GOT3 (cell line): Measurements from ENCODE around the gene PKLR.

Source experiments
- DNase-seq: peaks from one replicate; lab custom pipeline; 2025; ENCODE audit warnings: mixed read lengths; lab: John Stamatoyannopoulos, UW

The PKLR gene

DNA sequence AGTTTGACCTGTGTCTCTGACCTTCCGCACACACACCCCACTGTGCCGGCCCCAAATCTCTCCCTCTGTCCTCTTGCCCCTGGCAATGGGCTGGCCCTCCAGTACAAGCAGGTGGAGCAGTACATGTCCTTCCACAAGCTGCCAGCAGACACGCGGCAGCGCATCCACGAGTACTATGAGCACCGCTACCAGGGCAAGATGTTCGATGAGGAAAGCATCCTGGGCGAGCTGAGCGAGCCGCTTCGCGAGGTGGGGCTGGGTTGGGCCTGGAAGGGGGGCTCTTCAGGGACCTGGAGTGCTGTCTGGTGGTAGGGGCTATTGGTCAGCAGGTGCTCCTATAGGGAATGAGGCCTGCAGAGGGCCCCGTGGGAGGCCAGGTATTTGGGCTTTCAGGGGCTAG, 16.2 kb downstream of the PKLR start:
- DNase-seq = no peak

DNA sequence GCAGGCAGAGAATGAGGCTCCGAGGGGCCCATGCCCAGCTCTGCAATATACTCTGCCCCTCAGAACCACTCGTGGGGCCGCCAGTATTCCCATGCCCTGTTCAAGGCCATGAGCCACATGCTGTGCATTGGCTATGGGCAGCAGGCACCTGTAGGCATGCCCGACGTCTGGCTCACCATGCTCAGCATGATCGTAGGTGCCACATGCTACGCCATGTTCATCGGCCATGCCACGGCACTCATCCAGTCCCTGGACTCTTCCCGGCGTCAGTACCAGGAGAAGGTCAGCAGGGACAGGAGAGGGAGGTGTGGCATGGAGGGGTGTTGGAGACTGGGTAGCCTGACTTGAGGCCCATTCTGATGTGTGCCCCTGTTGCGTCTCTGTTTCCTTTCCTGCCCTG, 16.8 kb downstream of the PKLR start:
- DNase-seq = no peak

DNA sequence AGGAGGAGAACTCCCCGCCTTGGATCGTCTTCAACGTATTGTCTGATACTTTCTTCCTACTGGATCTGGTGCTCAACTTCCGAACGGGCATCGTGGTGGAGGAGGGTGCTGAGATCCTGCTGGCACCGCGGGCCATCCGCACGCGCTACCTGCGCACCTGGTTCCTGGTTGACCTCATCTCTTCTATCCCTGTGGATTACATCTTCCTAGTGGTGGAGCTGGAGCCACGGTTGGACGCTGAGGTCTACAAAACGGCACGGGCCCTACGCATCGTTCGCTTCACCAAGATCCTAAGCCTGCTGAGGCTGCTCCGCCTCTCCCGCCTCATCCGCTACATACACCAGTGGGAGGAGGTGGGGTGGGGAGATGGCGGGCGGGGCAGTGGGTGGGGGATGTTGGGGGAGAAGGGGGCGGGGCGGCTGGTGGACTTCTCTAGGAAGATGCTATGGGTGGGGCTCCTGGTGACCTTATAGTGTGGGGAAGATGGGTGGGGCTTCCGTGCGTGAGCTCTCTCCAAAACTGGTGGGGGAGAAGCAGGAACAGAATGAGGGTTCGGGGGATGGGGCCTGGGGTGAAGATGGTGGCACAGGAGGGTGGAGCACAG, 18.6 kb downstream of the PKLR start:
- DNase-seq = no peak

GRCh38 chr1:155279268-155279667, 22.0 kb downstream of the PKLR start:
- no peak for DNase-seq

DNA sequence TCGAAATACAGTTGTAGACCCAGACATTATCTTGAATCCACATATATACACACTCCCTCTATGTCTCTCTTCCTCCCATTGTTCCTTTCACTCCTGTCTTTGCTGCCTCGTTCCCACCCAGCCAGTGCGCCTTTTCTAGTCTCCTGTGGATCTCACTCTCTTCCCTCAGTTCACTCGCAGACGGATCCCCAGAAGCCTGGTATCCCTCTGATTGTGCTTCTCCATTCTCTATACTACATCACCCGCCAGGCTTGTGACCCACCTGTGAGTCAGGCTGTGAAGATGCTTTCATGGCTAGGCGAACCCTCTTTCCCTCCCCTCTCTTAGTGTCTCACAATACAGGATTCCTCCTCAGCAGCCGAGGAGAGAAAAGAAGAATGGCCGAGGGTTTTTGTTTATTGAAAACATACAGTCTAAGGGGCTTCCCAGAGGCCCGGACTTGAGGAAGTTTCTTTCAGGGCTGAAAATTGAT, 22.5 kb downstream of the PKLR start:
- no peak for DNase-seq

- no peak for DNase-seq
These were observed 23.1 kb downstream of the PKLR start for GRCh38 chr1:155277902-155278688.

GRCh38 chr1:155277070-155277901, 24.0 kb downstream of the PKLR start, which contains the start of gene HCN3:
Gene HCN3 (plus strand): TSS chr1:155277463. CDS start chr1:155277591, 128 bp downstream.
- peak; percentile 88 for DNase-seq

- peak; percentile 85 for DNase-seq
These were observed 27.6 kb downstream of the PKLR start, which contains the start of gene CLK2 for GRCh38 chr1:155273343-155274245. Gene CLK2 (minus strand): TSS chr1:155273504. CDS start chr1:155270977, 2,527 bp downstream.

DNA sequence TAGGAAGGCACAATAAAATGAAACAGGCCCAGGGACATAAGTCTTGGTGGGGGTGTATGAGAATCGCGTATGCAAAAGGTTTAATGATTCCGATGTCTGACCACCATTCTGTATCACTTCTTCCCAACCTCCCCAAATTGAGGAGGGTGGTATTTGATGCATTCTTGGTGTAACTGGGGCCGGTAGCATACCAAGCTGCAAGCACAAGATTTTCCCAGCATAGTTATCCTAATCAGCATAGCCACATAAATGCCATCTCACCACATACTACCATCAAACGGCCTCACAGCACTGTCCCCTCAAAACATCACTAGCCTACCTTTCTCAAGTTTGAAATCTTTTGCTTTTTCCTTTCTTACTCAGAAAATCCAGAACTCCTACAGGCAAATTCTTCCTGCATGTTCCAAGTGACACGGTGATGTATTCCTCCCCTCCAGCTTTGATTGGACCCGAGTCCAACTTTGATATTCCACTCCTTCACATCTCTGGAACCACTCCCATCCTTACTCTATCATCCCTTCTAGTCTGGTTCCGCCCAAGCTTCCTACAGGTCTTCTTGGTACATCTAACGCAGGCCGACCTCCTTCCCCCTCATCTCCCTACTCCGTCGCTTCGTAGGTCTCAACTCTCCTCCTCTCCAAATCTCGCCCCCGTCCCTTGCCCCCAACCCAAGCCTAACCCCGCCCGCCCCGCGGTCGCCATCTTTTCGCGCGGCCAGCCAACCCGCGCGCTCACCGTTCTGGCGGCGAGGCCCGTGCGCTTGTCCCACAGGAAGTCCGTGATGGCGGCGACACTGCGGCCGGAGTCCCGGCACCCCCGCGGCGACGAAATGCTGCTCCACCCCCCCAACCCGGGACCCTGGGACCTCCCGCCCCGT, 28.5 kb downstream of the PKLR start:
- DNase-seq = no peak

DNA sequence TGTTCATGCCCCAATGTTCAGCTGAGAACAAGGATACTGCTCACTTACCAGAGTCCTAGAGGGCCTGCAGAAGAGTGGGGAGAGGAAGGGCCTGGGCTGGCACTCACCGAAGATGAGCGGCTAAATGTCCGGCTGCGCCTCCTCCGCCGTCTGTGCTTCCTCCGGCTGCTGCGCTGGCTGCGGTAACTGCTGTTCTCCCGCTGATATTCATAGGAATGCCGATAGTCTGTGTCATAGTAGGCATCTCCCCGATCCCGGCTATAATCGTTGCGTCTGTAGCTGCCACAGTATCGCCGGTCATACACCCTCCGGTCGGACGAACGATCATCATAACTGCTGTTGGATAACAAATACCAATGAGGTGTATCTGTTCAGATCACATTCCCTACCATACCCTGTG, 31.9 kb downstream of the PKLR start:
- no peak for DNase-seq

GRCh38 chr1:155268630-155269029, 32.6 kb downstream of the PKLR start:
- DNase-seq = no peak

GRCh38 chr1:155267373-155267772, 33.9 kb downstream of the PKLR start:
- no peak for DNase-seq

DNA sequence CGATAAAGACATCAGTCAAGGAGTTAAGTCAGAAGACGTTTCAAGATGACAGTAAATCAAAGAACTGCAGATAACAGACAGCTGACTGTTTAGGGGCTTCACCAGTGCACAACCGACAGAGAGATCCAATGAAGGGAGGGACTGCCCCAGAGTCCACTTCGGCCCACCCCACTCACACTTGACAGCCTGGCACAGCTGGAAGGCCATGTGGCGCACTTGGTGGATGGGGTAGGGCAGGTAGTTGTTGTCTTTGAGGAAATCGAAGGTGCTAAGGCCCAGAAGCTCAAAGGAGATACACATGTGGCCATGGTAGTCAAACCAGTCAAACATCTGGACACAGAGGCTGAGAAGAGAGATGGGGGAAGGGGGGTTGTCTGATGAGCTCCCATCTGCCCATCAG, 34.7 kb downstream of the PKLR start:
- no peak for DNase-seq

DNA sequence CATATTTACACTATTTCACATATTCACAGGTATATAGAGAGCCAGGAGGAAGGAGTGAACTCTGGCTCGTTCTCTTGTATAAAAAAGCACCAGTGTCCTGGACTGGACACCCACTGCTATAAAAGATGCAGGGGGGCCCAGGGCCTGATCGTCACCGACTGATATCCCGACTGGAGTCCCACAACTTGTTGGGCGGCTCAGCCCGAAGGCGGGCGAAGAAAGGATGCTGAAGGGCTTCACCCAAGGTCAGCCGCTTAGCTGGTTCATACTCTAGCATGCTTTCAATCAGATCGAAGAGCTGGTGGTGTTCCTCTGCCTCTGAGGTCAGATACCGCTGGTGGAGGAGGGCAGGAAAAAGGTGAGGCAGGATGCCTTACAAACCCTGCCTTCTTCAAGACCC, 38.2 kb downstream of the PKLR start:
- DNase-seq = no peak

DNA sequence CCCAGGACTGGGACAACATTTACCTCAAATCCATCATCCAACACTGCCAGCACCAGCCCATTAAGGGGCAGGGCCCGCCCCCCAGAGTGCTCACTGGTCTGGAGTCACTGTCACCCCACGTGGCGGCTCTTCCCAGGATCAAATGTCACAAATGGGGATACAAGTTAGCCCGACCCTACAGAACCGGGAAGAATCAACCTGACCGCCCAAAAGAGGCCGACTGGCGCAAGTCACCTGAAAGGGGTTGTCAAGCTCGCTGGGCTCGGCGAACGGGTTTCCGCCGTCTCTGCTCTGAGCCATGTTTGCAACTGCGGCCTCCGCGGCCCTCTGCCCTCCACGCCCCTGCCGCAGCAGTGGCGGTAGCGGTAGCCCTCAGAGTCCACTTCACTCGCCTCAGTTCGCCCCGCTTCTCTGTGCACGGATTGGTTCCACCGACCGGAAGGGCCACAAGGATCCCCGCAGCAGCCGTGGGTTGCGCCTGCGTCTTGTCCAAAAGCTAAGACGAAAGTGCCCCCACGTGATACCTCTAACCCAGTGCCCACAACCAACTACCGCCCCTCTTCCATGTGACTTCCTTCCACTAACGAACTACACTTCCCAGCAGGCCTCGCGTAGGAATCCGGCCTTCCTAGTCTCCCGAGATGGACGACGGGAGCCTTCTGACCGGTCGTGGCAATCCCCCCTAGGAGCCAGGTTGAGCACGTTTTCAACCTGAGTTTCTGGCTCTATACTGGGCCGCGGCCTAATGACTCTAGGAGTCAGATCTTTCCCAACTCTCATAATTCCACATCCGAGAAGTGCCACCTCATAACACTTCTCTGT, 39.2 kb downstream of the PKLR start, which contains the start of gene SCAMP3:
Gene SCAMP3, minus strand, starts transcription at position 509 of the 822 bp plus-strand sequence. Its CDS starts 209 bp downstream, at position 300.
- DNase-seq = peak; percentile 76

GRCh38 chr1:155261493-155261851, 39.8 kb downstream of the PKLR start:
- DNase-seq = no peak

GRCh38 chr1:155260276-155260675, 41.0 kb downstream of the PKLR start:
- no peak for DNase-seq

DNA sequence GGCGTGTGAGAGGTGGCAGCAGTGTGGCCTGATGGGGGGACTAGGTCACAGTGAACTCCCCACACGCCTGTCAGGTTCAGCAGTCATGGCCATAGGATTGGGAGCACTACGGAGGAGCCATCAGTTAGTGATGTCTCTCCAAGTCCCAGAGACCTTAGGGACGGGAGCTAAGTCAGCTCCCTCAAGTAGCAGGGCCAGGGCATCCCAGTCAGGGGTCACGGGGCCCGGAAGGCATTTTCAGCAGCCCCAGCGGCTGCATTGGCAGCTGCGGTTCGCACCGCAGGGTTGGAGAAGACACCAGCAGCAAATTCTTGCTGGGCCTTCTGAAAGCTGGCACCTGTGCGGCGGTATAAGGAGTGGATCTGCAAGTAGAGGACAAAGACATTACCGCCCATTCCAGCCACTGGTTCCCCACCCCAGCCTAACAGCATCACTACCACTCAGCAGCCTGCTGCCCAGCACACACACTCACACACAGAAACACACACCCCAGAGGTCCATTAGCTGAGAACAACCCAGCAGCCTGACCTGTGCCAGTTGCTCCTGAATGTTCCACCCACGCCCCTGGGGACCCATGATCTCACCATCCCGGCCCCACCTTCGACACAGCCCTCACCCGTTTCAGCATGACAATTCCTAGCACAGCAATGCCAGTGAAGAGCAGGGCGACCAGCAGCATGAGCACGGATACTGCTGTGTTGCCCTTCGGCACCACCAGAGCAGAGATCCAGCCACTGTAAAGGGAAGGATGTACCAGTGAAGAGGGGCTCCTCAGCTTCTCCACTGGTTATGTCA, 45.0 kb downstream of the PKLR start:
- DNase-seq = no peak
